ENCODE data around the gene GDA. TPM values are rescaled to one million over a fixed set of nuclear protein-coding genes. Genes with fewer than 3 reads are reported as not detected.

The GDA gene
- polyA plus RNA-seq (ENCODE audit: insufficient read length): 1.1 TPM

DNA sequence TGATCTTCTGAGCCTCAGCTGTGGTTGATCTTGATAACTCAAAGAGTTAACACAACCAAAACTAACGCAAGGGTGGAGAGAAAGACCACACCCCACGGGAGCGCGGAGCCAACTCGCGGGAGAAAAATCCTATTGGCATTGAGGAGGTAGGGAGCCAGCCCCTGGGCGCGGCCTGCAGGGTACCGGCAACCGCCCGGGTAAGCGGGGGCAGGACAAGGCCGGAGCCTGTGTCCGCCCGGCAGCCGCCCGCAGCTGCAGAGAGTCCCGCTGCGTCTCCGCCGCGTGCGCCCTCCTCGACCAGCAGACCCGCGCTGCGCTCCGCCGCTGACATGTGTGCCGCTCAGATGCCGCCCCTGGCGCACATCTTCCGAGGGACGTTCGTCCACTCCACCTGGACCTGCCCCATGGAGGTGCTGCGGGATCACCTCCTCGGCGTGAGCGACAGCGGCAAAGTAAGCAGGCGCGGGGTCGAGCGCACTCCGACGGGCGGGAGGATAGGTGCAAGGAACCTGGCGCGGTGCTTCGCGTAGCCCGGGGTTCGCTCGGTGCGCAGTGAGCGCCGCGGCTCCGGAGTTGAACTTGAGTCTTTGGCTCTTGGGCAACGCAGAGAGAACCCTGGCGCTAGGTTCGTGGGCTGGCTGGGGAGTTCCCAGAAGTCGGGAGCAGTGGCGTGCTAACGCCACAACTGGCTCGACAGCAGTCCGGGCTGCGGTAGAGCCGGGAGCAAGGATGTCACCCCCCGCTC is at the start of gene GDA:
Gene GDA (plus strand): TSS at position 210 of the 745 bp plus-strand sequence. CDS start 120 bp downstream, at position 330.
- DNase-seq (ENCODE audit: low read depth): no peak

DNA sequence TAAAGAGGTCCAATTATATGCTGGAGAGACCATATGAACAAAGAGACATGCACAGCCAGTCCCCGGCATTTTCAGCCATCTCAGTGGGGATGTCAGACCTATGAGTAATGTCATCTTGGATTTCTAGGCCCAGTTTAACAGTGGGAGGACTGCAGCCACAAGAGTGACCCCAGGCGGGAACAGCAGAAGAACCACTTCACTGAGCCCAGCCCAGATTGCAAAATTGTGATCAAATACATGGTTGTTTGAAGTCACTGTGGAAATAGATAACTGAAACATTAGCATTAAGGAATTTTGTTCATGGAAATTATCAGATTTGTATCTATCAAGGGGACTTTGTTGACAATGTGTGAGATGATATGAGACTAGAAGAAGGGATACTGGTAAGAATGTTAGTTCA is 46.7 kb upstream of the GDA start:
- DNase-seq (ENCODE audit: low read depth): no peak

DNA sequence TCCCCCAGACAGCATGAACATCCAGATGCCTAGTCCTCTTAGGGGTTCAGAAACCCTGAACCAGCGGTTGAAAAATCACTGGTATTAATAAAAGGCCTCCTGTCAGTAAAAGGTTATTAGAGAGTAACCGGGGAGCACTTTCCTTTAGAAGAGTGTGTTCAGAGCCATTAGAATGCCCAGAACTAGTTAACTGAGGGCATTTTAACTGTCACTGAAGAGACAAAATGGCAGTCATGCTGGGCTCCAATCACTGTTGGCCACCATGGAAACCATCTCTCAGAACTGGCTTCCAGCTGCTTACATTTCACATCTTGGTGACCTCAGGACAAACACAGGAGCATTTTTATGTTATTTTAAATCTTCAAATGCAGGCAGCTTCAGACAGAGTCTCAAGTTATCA is 36.2 kb upstream of the GDA start:
- no peak for DNase-seq (ENCODE audit: low read depth)

DNA sequence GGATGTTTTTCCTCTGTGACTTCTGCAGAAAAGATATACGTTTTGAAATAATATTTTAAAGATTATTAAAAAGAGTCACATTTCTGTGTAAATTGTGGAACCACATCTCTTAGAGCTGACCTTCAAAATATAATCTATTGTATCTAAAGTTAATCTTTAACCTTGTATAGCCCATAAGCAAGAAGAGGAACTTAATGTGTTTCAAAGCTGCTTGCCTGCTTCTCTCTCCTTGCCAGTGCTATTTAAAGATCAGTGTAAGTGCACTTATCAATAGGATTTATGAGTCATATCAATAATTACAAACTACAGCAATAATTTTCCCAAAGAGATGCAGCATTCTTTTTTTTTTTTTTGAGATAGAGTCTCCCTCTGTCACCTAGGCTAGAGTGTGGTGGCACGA is 29.4 kb upstream of the GDA start:
- DNase-seq (ENCODE audit: low read depth): no peak

DNA sequence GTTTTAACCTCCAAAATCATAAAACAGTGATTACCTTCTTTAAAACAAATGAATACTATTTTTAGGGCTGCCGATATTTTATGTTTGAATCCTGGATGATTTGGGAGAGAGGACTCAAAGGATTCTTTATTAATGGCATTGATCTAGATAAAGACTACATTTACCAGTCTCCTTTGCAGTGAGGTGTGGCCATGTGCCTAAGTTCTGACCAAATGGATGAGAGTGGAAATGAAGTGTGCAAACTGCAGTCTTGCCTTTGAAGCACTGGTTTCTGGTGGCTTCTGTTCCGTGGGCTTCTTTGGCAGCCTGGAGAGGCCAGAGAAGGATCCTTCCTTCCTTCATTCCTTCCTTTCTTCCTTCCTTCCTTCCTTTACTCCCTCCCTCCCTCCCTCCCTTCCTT is 24.3 kb upstream of the GDA start:
- no peak for DNase-seq (ENCODE audit: low read depth)

DNA sequence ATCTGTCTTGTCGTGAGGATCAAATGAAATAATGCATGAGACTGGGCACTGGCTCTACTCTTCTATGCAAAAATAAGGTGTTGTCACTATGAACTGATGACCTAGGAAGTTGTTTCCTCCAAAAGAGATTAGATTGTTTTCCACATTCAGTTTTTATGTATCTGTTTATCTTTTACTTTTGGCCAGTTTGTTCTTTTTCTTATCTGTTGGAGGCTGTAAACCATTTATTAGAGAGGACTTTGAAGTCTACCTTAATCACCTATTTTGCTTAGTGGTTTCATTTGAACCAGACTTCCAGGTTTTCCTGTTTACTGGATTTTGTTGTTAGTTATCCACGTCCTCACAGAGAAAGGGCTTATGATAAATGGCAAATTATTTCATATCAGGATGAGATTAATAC is 21.5 kb upstream of the GDA start:
- no peak for DNase-seq (ENCODE audit: low read depth)

DNA sequence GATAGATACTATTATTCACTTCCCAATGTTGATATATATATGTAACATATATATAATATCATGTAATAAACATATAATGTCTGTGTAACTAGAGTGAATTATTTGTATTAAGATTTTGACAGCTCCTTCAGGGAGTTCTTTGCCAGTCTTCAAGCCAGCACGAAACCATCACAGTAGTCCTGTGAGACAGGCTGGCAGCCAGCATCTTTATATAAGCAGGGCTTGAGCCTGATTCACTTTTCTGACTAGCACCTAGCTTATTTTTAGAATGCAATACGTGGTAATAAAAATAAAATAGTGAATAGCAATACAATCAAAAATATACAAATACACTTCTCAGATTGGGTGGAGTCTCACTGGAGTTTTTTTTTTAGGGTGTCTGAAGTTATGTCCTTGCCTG is 20.7 kb upstream of the GDA start:
- no peak for DNase-seq (ENCODE audit: low read depth)

DNA sequence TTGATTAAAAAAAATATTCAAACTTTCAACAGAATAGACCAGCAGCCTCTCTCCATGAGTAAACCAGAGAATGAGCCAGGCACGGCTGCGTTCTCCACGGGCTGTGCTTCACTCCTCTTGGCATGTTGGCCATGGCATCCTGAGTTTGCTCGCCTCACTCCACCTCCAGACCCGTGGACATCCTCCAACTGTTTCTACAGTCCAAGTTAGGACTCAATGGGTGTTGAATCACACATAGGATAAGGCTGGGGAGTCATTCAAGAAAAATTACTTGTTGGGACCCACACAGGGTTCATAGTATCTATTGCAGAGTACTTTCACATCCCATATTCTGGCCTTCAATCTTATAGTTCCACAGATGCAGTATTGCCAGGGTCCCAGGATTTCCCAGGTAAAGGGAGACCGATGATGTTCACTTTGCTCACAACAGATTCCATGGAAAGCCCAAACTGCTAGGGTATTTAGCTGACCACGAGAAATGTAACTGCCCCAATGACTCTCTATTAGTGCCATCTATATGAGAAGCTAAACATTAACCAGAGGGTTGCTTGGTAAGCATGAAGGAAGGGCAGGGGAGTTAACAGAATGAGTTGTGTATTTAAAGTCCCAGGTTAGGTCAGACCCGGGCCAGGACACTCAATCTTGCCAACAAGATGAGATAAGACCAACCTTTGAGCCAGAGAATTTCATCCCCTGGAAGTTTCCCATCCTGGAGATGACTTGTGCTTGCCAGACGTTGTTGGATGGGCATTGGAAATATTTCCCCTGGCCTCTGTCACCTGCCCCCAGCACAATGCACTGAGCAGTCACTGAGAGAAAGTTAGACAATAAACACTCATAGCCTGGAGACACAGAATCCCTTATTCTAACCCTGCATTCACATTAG is 19.7 kb upstream of the GDA start:
- DNase-seq (ENCODE audit: low read depth): no peak

DNA sequence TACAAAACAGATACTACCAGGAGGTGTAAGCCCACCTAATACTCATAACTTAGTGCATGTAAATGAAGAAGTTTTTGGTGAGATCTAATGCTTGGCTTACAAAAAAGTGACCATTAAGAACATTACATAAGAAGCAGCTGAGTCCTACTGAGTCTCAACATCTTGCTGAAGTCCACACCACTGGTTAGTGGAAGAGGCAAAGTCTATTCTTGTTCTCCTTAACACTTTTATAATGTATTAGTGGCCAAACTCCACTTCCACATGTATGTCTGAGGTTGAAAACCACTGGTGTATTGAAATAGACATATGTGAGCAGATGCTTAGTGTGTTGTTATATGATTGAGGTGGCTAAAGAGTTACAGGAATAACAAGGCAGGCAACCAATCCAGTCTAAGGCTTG is 18.9 kb upstream of the GDA start:
- no peak for DNase-seq (ENCODE audit: low read depth)

DNA sequence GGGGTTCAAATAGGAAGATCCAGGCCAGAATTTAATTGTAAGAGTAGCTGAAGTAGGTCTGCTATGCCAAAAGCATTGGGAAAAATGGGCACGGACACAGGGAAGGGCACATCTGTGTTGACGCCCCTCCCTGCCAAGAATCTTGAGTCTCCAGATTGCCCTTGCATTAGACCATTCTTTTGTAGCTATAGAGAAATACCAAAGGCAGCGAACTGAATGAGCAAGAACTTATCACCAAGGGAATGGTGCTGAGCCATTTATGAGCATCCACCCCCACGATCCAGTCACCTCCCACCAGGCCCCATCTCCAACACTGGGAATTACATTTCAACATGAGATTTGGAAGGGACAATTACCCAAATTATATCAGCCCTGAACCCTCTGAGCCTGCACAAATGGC is 18.0 kb upstream of the GDA start:
- no peak for DNase-seq (ENCODE audit: low read depth)

DNA sequence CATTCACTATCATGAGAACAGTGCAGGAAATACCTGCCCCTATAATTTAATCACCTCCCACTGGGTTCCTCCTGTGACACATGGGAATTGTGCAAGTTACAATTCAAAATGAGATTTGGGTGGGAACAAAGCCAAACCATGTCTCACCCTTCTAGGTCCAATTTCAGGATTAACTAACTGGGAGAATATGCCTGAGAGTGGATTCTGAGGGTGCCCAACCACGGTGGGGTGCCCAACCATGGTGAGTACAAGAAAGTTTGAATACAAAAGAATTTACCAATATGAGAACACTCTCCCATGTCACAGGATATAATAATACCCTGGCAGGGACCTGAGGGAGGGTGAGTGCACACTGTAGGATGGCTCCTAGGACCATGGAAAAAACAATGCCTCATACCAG is 17.2 kb upstream of the GDA start:
- DNase-seq (ENCODE audit: low read depth): no peak

DNA sequence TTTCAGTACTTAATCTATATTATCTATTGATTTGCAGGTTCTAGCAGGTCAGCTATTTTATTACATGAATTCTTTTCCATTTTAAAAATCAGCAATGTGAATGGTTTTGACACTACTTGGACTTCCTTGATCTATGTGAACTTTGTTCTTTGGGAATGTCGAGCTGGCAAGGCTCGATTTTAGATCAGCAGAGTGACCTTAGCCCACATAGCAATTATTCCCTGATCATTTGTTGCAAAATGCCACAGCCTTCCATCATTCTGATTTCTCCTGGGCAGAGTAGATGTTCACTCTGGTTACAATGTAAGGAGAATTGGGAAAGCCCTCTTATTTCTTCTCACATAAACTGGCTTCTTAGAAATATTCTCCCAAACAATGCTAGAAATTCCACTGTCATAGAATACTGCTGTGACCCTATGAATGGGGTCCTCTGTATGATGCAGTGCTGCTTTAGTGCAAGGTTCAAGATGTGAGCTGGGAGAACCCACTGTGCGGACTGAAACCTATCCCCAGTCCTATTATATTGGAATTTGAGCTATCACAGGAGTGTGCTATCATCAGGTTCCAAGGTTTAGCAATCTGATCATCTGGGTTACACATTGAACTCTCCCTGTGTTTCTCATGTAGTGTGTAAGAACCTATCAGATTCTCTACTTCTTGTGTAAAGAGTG is 15.7 kb upstream of the GDA start:
- no peak for DNase-seq (ENCODE audit: low read depth)

DNA sequence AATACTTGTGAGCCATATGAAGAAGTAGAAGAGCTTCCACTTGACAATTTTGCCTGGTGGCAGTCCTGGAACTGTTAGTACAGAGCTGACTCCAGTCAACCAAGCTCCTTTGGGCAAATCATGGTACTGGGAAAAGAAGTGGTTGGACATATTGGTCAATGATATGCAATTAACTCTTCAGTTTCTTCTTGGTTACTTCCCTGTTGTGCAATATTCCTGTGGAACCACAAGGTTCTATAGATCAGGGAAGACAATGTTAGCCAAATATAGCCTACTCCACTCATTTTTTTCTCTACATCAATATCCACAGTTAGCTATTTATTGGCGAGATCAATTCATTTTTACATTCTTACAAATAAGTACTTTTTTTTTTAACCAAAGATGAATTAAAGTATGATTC is 14.4 kb upstream of the GDA start:
- no peak for DNase-seq (ENCODE audit: low read depth)

DNA sequence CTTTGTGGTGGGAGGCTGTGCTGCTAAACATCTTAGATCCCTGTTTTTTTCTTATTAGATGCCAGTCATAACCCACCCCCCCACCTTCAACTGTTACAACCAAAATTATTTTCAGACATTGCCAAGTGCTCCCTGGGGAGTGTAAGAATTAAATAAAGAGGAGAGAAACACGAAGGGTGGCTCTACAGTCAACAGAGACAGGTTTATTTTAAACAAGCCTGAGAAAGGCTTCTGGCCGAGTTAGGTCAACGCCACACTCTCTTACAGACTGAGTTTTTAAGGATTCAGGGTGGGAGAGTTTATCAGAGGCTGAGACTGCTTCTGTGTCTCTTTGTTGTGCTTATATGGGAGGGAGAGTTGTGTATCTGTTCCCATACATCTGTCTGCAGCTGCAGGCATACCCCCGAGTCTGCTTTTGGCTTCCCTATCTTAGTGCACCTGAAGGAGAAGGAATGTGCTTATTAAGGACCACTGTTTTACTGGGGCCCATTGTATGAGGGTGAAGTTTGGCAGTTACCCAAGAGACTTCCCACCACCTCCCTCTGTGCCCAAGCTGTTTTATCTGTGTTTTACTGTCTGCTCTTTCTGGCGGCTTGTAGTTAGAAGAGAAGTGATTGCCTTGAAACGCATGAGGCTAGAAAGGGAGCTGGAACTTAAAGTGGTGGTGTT is 11.4 kb upstream of the GDA start:
- DNase-seq (ENCODE audit: low read depth): no peak

DNA sequence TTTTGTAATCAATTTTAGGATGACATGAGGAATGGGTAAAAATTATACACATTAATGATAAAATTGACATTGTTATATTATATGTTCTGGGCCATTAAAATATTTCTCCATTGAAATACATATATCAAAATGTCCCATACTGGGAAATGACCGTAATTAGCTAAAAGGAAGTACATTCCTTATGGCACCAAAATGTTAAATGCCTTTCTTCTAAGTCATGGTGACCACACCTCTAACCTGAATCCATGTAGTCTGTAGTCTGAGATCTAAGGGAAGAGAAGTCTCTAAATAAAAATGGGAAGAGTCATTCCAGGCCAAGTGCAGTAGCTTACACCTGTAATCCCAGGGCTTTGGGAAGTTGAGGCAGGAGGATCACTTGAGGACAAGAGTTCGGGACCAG is 10.0 kb upstream of the GDA start:
- DNase-seq (ENCODE audit: low read depth): no peak

DNA sequence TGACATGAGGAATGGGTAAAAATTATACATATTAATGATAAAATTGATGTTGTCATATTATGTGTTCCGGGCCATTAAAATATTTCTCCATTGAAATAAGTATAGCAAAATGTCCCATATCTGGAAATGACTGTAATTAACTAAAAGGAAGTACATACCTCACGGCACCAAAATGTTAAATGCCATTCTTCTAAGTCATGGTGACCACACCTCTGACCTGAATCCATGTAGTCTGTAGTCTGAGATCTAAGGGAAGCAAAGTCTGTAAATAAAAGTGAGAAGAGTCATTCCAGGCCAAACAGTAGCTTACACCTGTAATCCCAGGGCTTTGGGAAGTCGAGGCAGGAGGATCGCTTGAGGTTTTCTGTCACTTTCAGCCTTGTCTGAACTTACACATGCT is 8.7 kb upstream of the GDA start:
- no peak for DNase-seq (ENCODE audit: low read depth)

DNA sequence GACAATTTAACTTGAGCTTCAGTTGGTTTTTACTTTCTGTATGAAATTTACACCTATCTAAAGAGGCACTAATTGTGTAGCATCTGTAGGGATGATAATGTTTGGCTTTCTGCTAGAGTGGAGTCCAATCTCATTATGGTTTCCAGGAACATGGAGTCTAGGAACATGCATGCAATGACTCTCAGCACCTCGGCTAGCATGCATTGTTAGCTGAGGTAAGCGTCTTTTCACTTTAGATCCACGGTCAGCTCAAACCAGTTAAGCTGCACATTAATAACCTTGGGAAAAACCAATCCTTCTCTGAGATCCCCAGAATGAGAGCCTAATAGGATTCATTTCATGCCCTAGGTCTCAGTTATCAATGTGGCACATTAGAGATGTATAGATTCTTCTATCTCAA is 7.8 kb upstream of the GDA start:
- no peak for DNase-seq (ENCODE audit: low read depth)

DNA sequence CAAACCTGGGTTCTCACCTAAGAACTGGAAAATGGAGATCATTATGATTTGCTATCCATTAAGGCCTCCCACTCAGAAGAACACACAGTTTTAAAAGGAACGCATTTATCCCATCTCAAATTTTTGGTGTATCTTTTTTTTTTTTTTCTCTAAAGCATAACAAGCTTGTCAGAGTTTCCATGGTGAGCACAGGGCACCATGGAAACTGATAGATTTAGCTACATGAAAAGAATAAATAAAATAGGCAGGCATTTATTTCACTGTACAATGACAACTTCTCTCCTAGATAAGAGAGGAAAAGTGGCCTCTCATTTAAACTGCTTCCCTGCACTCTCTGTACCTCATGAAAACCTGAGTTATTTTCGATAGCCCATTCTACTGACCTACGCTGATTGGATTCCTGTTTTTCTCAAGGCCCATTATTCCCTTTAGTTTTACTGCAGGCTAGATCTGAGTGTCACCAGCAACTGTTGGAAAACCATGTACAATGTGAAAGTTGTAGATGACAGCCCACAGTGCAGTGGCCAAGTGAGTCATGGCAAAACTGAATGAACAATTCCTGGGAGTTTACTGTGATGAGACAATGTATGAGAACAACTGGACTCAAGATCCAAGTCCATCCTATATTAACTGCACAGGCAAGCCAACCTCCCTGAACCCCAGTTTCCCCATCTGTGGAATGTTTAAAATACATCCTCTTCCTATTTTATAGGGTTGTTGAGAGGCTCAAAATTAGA is 4.3 kb upstream of the GDA start:
- DNase-seq (ENCODE audit: low read depth): no peak

DNA sequence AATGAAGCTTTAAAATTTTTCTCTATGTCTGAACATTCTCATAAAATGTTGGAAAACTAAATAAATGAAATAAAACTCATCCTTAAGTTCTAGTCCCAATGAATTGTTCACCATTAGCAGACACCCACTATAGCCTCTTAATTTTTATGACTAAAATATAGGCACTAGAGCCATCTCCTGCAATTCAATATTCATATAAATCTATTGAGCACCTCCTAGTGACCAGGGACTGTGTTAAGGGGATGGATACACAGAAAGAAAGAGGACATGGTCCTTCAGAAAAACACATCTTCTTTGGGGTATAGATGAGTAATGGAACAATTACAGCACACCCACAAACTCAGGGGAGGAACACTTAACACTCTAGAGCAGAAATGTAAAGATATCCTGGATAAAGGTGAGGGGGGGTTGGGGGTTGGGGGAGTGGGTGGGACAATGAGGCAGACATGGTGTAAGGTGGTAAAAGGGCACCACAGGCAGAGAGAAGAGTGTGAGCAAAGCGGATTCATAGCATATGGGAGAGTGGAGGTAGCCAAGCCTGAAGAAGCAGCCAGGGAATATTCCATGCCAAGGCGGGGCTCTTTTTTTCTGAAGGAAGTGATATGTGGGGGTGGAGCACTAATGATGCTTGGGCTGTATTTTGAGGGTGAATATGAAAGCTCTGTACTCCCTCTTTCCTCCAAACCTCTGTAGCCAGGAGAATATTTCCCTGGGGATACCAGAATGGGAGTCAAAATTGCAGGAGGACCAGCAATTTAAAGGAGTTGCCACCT is 3.3 kb upstream of the GDA start:
- no peak for DNase-seq (ENCODE audit: low read depth)

DNA sequence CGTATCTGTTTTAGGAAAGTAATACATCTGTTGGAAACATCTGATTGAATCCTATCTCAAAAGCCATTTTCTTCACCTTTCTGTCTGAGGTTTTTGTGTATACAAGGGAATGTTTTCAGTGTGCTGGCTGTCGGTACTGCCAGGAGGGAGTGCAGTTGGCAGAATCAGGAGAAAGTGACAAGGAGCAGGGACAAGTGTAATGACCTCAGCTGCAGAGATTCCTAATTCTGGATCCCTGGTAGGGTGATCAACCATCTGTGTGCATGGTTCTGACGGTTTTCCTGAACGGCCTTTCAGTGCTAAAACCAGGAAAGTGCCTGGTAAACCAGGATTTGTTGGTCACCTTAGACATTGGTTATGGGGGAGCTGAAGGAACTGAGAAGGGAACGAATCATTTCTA is 1.6 kb upstream of the GDA start:
- DNase-seq (ENCODE audit: low read depth): no peak

DNA sequence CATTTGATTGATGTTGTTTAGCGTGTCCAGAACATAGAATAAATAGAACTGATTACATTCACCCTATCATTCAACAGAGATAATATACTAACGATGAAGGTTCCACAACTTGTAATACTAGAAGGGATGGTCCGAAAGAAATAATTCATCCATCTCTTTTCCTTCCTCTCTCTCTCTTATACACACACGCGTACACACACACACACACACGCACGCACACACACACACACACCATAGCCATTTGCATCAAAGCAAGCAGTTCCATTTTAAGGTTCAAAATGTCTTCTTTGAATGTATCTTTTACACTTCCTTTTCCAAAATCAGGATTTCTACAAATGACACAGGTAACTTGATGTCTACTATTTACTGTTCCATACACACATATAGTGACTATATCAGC is 887 bp downstream of the GDA start:
- no peak for DNase-seq (ENCODE audit: low read depth)

Data from forelimb muscle (tissue), 1 donor.